GM21529 (cell line): ENCODE data around the gene NT5C3B.
A peak's percentile ranks its signal among the peaks of the same experiment; 100 is the strongest.
"Not testable (repeated sequence)": the region's sequence is repeated elsewhere in the genome, so short reads cannot be mapped to it uniquely, and the experiment has no call there.

ENCODE experiments used
- ATAC-seq: cut with Tn5 transposase; IDR thresholded peaks from one replicate; pipeline ENCODE4 v1.9.1; 2021; ENCODE audit not compliant: unreplicated experiment

Gene NT5C3B

GRCh38 chr17:41840781-41841180, 4.7 kb upstream of the NT5C3B start:
- not testable (repeated sequence) for ATAC-seq

GRCh38 chr17:41839448-41839847, 3.4 kb upstream of the NT5C3B start:
- ATAC-seq = not testable (repeated sequence)

DNA sequence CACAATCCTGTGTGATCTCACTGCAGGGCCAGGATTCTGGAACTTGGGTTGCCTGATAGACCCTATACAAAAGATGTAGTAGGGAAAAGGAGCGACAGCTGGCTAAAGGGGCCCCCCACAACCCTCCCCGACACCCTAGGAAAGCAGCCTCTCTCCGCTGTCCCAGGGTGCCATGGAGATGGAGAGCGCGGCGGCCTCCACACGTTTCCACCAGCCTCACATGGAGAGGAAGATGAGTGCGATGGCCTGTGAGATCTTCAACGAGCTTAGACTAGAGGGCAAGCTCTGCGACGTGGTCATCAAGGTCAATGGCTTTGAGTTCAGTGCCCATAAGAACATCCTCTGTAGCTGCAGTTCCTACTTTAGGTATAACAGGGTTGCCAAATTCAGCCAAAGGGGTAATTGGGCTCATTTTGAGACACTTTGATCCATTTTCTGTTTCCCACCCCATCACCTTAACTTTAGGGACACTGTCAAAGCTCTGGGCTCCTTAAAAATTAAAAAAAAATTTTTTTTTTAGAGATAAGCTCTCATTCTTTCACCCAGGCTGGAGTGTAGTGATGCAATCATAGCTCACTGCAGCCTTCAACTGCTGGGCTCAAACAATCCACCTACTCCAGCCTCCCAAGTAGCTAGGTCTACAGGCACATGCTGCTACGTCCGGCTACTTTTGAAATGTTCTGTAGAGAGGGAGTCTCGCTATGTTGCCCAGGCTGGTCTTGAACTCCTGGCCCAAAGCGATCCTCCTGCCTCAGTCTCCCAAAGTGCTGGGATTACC, 1.9 kb upstream of the NT5C3B start, which contains the start of gene KLHL10:
KLHL10 (plus strand) TSS at position 65 of the 778 bp plus-strand sequence; CDS start at position 173, 108 bp downstream.
- no peak for ATAC-seq

DNA sequence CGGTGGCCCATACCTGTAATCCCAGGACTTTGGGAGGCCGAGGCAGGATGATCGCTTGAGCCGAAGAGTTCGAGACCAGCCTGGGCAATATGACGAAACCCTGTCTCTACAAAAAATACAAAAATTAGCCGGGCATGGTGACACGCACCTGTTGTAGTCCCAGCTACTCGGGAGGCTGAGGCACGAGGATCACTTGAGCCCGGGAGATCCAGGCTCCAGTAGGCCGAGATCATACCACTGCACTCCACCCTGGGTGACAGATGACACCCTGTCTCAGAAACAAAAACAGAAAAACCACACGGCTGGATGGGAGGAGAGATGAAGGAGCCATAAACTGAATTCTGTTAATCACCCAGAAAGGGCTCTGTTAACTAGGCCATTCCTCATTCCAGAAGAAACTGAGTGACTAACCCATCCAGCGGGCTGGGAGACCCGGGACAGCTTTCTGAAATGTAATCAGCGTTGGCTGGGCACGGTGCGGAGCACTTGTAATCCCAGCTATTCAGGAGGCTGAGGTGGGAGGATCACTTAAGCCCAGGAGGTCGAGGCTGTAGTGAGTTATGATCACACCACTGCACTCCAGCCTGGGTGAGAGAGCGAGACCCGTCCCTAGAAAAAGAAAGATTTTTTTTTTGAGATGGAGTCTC, 641 bp upstream of the NT5C3B start:
- no peak for ATAC-seq

GRCh38 chr17:41835214-41835799, 725 bp downstream of the NT5C3B start:
- ATAC-seq = peak; percentile 51

- not testable (repeated sequence) for ATAC-seq
Observed at GRCh38 chr17:41829961-41830360, 6.1 kb downstream of the NT5C3B start.

GRCh38 chr17:41825175-41825845, 10.7 kb downstream of the NT5C3B start:
- ATAC-seq = no peak

DNA sequence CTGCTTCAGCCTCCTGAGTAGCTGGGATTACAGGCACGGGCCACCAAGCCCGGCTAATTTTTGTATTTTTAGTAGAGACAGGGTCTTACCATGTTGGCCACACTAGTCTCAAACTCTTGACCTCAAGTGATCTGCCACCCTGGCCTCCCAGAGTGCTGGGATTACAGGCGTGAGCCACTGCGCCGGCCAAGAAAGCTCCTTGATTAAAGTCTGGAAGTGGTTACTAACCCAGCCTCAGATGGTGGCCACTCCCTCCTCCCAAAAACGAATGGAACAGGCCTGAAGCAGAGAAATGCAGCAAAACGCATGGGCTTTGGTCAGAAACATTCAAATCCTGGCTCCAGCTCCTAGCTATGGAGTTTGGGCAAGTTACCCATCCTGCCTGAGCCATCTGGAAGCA, 11.9 kb downstream of the NT5C3B start:
- no peak for ATAC-seq

- ATAC-seq = no peak
Observed at GRCh38 chr17:41823580-41823979, 12.5 kb downstream of the NT5C3B start.

GRCh38 chr17:41823141-41823524, 12.9 kb downstream of the NT5C3B start:
- ATAC-seq = no peak

DNA sequence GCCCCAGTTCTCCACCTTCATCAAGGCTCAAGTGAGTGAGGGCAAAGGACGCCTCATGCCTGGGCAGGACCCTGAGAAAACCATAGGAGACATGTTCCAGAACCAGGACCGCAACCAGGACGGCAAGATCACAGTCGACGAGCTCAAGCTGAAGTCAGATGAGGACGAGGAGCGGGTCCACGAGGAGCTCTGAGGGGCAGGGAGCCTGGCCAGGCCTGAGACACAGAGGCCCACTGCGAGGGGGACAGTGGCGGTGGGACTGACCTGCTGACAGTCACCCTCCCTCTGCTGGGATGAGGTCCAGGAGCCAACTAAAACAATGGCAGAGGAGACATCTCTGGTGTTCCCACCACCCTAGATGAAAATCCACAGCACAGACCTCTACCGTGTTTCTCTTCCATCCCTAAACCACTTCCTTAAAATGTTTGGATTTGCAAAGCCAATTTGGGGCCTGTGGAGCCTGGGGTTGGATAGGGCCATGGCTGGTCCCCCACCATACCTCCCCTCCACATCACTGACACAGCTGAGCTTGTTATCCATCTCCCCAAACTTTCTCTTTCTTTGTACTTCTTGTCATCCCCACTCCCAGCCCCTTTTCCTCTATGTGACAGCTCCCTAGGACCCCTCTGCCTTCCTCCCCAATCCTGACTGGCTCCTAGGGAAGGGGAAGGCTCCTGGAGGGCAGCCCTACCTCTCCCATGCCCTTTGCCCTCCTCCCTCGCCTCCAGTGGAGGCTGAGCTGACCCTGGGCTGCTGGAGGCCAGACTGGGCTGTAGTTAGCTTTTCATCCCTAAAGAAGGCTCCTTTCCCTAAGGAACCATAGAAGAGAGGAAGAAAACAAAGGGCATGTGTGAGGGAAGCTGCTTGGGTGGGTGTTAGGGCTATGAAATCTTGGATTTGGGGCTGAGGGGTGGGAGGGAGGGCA, 13.6 kb downstream of the NT5C3B start:
- ATAC-seq = no peak

DNA sequence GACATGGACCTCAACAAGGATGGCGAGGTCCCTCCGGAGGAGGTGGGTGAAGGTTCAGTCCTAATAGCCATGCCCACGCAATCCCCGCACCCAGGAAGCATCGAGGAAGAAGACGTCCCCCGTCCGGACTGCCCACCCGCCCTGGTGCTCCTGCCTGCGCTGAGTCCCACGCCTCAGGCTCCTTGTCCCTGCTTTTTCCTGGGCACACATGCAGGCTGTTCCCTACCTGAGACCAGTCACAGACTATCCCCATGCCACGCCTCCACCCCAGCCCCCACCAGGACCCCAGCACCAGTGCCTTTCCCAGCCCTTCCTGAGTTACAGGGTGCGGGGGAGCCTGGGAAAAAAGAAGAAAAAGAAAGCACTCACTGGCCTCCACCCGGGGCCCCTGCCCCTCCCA, 14.3 kb downstream of the NT5C3B start:
- ATAC-seq = no peak

DNA sequence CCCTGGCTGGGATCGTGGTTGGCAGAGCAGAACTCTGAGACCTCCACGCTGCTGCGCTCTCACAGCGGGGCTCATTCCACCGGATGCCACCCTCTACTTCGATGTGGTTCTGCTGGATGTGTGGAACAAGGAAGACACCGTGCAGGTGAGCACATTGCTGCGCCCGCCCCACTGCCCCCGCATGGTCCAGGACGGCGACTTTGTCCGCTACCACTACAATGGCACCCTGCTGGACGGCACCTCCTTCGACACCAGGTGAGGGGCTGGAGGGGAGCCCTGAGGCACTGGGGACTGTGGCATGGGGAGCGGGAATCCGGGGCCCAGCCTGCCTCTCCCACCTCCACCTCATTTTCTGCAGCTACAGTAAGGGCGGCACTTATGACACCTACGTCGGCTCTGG, 18.0 kb downstream of the NT5C3B start:
- ATAC-seq = no peak

GRCh38 chr17:41816637-41817320, 19.3 kb downstream of the NT5C3B start:
- no peak for ATAC-seq

DNA sequence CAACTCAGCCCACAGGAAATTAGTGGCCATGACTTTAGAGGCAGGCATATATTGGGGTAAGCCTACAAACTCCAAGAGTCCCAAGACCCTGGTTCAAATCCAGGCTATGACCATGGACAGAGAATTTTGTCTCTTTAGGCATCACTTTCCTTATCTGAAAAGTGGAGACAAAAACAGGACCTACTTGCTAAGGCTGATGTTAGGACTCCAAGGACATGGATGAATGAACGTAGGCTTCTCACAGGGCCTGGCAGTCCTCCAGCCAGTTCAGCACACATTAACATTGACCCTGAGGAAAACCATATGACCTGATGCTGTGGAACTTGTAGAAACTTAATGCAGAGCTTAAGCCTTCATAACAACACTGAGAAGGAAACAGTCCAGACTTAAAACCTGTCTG, 21.8 kb downstream of the NT5C3B start:
- ATAC-seq = no peak

- ATAC-seq = no peak
Observed at GRCh38 chr17:41813699-41814124, 22.3 kb downstream of the NT5C3B start.

DNA sequence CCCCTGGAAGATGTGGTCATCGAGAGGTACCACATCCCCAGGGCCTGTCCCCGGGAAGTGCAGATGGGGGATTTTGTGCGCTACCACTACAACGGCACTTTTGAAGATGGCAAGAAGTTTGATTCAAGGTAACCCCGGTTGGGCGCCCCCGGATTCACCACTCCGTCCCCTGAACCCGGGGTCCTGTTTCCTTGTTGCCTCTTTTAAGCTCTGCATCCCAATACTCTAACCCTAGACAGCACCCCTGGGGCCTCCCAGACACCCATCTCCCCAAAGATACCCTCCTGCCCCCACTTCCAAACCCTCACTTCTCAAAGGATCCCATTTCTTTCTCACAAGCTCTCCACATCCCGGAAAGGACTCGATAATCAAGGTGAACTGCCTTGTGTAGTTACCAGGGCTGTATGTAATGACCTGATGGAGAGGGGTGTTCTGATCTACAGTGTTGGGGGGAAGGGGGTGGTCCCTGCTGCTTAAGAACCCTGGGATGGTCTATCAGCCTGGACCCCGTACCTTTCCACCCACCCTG, 22.8 kb downstream of the NT5C3B start:
- ATAC-seq = no peak

DNA sequence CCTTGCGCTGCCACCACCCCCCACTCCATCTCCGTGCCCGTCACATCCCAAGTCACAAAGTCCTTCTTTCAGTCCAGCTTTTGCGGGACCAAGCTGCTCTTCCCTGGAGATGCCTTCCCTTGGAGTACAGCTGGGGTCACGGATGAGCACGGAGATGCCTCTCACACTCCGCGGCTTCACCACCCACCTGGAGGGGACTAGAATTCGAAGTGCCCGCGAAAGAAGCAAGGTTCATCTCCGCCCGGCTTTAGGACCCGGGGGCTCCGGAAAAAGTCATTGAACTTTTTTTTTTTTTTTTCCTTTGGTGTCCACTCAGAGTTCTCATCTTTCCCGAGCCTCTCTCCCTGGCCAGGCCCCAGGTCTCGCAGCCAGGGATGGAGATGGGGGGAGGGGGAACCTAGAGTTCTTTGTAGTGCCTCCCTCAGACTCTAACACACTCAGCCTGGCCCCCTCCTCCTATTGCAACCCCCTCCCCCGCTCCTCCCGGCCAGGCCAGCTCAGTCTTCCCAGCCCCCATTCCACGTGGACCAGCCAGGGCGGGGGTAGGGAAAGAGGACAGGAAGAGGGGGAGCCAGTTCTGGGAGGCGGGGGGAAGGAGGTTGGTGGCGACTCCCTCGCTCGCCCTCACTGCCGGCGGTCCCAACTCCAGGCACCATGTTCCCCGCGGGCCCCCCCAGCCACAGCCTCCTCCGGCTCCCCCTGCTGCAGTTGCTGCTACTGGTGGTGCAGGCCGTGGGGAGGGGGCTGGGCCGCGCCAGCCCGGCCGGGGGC, 23.5 kb downstream of the NT5C3B start, which contains the start of gene FKBP10:
FKBP10 (plus strand) TSS at position 624 of the 771 bp plus-strand sequence; CDS start at position 655, 31 bp downstream.
- ATAC-seq = no peak
